ENCODE data around the gene ST3GAL6.
A peak's percentile ranks its signal among the peaks of the same experiment; 100 is the strongest.

Gene ST3GAL6

DNA sequence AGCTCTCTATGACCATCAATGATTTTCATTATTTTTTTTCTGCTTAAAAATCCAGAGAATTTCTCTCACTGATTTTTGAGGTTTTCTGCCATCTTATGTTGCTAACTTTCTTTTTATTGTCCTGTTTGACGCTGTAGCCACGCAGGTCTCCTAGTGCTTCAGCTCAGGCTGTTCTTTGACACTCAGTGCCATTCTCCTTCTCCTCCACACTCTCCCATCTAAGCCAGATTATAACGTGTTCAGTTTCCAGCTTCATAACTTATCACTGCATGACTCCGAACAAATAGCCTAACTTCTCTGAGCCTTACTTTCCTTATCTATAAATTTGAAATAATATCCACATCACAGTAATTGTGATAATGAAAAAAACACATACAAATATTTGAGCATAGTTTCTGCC lies 22.8 kb upstream of the ST3GAL6 start:
- no peak for DNase-seq (ENCODE audit: low spot score)

DNA sequence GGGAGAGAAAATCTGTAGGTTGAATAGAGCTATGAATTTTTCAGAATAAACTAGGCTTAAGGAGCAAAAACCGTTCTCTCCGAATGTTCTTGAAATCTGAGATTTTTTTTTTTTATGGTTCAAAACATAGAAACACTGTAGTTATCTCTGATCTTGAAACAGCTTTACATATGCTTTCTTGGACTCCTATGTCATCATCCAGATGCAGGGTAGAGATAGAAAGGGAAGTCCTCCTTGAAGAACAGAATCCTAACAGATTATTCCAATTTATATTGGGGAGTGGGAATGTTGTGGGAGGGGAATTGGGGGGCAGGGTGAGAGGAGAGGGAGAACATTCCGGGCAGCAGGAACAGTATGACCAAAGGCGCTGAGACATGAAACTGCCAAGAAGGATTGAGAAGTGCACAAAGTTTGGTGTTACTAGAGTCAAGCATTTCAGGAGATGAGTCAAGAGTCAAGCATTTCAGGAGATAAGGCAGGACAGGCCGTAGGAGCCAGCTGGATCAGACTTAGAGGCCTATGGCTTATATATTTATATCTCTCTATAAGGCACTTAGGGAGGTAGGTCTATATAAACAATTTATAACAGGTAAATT lies 21.9 kb upstream of the ST3GAL6 start:
- peak; percentile 62 for DNase-seq (ENCODE audit: low spot score)

DNA sequence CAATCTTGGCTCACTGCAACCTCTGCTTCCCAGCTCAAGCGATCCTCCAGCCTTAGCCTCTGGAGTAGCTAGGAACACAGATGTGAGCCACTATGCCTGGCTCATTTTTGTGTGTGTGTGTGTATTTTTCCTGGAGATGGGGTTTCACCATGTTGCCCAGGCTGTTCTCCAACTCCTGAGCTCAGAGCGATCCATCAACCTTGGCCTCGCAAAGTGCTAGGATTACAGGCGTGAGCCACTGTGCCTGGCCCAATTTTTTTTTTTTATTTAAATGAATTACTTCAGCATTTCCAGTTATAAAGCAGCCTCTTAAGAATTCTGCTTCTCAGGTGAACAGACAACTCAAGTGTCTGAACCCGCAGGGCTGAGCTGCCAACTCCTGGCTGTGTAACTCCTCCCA lies 20.1 kb upstream of the ST3GAL6 start:
- no peak for DNase-seq (ENCODE audit: low spot score)

DNA sequence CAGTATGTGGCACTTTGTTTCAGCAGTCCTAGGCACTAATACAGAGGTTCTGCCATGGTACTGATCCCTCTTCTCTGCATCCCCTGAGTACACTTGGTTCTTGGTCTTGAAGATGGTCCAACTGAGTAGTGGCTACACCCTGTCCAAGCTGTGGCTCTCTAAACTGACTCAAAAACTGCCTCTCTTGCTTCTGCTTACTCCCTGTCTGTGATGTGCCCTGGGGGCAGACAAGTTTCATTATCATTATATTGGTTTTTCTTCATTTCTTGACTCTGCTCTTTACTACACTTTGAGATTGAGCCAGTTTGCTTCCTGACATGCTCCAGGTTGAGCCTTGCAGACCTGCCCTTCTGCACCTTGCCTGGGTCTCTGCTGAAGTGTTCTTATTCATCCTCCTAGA lies 18.9 kb upstream of the ST3GAL6 start:
- DNase-seq (ENCODE audit: low spot score), result no peak

DNA sequence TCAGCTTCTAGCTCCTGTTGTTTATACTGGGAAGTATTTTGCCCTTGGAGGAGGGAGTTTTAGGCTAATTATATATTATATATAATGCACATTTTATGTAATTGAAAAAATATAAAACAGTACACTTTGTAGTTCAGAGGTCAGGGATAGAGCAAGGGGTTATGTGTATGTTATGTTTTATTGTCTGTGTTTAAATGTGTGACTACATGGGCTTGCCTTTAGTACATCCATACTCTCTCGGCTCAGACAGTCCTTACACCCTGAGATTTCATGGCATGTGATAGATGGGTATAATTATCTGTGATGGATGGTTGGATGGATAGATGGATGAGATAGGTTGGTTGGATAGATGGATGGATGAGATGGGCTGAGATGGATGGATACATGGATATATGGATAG lies 17.4 kb upstream of the ST3GAL6 start:
- no peak for DNase-seq (ENCODE audit: low spot score)

DNA sequence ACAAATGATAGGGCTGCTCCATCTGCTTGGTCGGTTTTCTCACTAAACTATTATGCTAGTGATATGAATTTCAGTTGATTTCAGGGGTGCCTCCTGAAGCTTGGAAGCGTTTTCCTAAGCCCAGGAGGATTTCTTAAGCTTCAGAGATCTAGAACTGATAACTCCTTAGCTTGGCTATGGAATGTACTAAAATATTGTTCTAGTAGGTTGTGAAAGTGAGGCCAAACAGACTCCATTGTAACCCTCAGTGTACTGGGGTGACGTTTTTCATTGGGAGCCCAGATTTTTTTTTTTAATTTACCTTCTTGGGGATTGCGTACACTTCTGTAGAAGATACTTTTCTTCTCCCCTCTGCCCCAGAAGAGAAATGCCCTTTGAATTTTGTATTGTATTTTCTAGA lies 17.0 kb upstream of the ST3GAL6 start:
- no peak for DNase-seq (ENCODE audit: low spot score)

DNA sequence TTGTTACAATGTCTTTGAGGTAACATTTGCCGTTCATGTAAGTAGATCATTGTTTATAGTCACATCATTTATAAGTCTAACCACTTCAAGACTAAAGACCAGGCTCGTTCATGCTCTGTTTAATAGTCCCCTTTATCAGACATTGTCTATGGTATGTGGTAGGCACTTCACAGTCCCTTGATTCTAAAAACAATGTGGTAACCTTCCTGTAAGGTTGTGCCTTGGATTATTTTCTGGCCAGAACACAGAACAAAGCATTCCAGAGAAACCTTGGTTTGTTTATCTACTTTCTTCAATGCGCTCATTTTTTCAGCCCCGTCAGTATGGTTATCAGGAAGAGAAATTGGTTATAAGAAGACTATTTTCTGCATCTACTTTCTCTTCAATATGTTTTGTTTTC lies 16.3 kb upstream of the ST3GAL6 start:
- no peak for DNase-seq (ENCODE audit: low spot score)

DNA sequence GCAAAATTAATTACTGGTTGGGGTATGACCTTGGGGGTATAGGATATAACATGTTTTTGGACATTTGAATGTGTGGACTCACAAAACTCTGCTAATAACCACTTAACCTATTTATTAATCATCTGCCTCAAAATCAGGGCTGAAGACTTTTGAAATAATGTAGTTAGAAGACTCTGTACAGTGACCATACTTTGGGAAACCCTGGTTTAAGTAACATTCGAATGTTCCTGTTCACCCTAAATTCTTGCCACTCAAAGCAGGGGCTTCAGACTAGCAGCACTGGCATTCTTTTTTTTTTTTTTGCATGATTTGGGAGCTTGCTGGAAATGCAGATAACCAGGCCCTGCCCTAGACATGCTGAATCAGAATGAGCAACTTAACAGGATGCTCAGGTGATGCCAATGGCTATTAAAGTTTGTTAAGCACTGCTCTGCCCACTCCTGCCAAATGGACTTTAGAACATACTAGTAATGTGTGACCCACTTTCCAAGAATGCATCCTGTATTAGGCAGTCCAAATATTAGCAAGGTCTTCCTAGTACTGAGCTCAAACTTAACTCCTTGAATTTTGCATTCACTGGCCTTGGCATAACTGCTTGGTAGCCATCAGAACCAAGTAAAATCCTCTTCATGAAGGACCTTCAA lies 12.7 kb upstream of the ST3GAL6 start:
- no peak for DNase-seq (ENCODE audit: low spot score)

DNA sequence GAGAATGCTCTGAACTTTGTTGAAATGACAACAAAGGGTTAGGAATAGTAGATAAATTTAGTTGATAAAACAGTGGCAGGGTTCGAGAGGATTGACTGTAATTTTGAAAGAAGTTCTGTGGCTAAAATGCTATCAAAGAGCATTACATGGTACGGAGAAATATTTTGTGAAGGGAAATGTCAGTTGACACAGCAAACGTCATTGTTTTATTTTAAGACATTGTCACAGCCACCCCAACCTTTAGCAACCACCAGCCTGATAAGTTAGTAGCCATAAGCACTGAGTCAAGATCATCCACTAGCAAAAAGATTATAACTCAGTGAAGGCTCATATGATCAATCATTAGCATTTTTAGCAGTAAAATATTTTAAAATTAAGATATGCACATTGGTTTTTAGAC lies 8.7 kb upstream of the ST3GAL6 start:
- no peak for DNase-seq (ENCODE audit: low spot score)

DNA sequence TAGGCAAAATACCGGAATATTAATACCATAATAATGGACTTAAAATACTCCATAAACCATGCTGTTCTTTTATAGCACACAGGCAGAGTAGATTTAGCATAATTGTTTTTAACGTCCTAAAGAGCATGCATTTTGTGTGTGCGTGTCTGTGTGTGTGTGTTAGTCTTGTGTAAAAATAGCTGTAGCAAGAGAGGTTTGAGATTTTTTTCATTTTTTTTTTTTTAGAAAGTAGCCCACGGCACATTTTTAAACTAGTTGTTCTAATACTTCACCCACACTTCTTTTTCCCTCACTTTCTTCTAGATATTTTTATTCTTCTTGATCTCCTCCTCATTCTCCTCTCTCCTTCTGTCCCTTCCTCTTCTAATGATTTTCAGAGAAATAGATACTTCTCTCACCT lies 7.5 kb upstream of the ST3GAL6 start:
- no peak for DNase-seq (ENCODE audit: low spot score)

DNA sequence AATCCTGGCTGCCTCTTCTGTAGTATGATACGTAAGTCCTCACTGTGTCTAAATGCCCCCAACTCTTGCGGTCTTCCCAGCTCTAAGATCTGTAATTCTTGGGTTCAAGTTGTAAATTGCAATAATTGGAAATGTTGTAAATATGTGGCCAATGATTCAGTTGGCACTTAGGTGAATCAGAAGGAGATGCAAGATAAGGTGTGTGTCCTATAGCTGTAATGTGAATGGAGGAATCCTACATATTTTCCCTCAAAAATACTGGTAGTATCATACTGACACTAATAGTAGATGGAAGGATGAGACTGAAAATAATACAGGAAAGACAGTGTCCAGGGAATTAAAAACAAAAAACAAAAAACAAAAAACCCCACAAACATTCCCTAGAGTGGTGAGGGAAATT lies 3.5 kb upstream of the ST3GAL6 start:
- no peak for DNase-seq (ENCODE audit: low spot score)

DNA sequence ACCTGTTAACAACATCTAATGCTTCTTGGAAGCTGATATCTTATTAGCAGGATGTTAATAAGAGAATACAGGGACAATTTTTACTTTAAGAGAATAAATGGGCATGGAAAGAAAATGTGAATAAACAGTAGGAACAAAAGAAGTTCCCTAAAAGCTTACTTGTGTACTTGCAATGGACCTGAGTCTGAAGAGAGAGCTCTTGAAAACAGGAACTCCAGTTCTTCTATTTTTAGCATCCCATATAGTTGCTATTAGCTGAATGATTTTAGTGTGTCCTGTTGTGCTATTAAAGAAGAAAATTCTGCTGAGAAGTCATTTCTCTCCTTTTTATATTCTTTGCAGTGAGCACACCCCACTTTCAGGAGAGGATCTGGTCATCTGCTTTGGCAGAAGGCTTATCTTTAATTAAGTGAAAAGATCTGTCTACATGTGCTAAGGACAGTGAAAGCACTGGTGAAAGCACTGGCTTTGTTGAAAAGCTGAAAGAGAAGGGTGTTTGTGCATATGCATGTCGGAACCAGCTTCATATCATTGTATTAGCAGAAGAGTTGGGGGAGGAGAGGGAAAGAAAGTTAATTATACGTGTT lies 1.4 kb upstream of the ST3GAL6 start:
- no peak for DNase-seq (ENCODE audit: low spot score)

DNA sequence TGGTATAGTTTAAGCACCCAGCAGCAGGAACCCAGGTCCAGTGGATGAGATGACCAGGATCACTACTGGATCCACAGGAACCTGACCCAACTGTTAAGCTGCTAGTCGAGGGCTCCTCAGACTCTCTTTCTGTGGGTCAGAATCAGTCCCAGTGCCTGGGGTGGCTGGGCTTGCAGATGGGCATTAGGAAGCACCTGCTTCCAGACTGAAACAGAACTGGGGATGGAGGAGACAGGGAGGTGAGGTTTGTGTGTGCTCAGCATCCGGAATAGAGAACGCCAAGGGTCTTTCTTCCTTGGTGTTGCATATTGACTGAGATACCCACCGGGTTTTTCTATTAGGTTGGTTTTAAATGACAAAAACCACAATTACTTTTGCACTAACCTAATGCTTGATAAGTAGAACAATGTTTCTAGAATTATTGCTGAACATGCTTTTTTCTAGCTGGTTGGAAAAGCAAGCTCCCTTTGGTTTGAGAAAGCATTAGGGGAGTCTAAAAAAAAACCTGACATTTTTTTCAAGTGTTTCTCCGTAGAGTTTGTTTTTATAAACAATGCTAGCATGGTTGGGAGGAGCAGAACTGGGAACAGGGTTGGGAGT lies 779 bp downstream of the ST3GAL6 start:
- DNase-seq (ENCODE audit: low spot score), result no peak

DNA sequence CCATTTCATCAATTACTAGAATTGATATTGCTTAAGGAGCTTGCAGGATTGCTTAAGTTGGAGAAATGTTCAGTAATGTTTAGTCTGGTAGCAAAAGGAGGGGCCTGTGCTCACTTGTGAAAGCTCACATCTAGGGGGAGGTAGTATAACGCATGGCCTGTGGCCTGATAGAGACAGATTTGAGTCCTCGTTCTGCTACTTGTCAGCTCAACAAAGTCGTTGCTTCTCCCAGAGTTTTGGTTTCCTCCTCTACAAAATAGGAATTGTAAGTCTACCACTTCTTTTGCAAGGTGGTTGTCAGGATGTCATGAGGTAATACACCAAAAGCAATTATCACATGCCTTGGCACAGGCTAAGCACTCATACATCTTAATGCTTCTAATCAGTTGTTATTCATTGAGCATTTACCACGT lies 1.3 kb downstream of the ST3GAL6 start:
- no peak for DNase-seq (ENCODE audit: low spot score)

DNA sequence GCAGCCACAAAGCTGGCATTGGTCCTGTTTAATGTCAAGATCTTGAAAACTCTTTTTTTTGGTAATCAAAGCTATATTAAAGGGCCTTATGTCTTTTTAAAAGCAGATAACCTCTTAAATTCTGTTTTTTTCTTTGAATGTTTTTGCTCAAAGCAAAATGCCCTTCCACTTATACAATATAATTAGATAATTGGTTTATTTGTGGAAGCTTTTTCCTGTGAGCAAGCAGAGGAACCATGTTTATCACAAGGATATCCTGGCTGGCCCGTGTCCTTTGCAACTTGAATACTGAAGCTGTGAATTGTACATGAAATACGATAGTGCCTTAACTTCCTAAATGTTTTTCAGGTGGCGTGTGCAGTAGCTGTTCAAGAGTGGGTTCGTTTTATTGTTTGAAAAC lies 2.6 kb downstream of the ST3GAL6 start:
- DNase-seq (ENCODE audit: low spot score), result no peak

DNA sequence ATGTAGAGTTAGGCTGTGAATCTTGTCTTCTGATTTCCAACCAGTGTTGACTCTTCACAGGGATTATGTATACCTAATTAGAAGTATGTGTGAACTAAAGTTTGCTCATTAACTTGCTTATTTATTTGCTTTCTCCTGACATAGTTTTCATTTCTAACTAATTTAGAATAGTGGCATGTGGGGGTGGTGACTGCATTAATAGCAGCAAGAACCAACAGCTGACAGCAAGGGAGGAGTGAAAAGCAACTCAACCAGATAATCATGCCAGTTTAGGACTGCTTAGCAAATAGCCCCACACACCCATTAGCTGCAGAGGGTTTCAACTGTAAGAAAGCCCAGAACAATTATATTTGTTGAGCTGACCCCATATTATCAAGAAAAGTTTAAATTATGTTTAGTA lies 3.8 kb downstream of the ST3GAL6 start:
- no peak for DNase-seq (ENCODE audit: low spot score)

DNA sequence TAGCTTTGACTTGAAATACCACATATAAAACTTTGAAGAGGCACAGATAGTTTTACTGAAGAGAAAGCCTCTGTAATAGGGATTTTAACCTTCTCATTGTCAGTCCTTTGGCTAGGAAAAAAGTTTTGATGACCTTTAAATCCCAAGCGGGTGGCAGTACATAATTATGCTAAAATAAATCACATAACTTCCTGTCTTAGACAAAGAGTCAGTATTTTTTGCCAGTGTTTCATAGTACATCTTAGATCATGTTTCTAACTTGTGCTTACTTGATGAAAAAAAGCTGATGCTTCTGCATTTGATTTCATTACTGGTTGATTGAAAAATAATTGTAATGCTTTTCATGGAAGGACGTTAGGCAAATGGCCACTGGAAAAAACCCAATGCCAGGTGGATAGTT lies 5.8 kb downstream of the ST3GAL6 start:
- no peak for DNase-seq (ENCODE audit: low spot score)

DNA sequence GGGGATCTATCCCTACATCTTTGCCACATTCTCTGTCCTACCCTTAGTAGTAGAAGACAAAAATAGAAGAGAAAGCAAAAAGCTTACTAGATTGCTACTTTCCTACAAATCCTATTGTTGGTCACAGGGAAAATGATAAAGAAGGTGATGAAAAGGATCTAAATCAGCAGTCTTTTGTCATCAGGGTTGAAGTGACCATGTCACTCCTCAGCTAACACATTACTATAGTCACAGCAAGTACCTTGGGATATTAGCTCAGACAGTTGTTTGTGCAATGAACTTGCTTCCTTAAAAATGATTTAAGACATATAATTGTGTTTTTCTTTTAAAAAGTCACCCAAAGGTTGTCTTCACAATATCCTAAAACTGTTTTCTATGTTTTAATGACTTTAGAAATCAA lies 6.3 kb downstream of the ST3GAL6 start:
- no peak for DNase-seq (ENCODE audit: low spot score)

DNA sequence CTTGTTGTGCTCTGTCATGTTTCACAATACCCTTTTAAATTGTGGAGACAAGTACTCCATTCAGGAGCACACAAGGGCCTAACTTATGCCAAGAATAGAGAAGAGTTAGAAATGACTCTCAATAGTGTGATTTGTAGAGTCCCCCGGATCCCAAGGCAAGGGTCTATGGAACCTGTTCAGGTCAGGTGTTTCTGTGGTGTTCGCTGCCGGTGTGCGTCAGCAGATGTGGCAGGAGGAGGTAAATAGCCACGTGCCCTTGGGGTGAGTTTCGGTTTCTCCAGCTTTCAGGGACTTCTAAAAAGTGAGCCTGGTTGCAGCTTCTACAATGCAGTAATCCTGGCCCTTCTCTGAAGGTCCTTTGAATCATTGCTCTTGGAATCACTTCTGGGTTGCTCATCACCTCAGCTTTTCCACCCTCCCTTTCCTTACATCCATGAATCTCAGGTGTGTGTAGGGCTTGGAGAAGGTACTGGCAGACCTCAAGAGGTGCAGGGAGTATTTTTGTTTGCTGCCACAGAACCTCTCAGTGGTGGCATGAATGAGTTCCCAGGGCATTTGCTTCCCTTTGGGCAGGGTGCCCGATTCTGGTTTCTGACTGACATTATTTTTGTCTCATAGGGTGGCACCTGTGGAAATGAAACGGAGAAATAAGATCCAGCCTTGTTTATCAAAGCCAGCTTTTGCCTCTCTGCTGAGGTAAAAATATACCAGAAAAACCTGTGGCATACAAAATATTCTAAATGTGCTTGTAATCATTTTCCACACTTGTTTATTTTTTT lies 7.3 kb downstream of the ST3GAL6 start:
- DNase-seq (ENCODE audit: low spot score), result no peak

DNA sequence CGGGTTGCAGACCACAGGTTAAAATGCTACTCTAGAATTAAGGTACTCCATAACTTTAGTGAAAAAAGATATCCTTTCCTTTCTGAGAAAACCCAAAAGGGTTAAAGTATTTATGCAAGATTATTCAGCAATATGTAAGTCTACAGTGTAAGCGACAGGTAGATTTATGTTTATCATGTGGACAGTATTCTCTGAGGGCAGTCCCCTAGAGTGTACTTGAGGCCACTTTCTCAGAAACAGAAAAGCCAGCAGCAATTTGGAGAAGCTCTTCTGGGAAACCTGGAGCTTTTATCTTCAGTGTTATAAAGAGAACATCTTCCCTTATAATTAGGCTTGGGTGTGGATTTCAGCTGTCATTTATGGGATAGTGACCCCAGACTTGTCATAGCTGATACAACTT lies 8.9 kb downstream of the ST3GAL6 start:
- DNase-seq (ENCODE audit: low spot score), result no peak

DNA sequence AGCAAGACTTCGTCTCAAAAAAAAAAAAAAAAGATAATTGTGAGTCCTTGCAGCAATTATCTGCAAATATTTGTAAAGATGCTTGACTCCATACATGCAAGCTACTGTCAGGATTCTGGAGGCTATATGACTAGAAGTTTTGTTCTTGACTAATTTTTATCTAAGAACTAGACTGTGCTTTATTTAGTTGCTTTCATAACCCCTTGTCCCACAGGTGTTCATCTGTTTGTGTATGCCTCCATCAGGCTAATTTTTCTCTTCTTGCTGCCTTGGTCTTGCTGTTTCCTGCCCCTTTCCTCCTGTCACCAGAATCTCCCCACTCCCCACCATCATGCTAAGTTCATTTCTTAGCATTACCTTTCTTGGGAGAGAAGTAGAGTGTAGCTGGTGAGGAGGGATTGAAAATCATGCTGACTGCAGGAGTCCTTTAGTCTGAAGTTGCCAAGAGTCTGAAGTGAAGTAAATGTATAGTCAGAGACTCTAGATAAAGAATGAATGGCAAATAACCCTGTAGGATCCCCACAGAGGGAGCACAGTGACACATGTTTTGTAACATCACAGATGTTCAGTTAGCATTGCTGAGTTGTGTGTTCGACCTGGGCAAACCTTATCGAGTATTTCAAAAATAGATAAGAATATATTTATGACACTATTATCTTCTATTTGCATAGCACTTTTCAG lies 12.5 kb downstream of the ST3GAL6 start:
- no peak for DNase-seq (ENCODE audit: low spot score)

DNA sequence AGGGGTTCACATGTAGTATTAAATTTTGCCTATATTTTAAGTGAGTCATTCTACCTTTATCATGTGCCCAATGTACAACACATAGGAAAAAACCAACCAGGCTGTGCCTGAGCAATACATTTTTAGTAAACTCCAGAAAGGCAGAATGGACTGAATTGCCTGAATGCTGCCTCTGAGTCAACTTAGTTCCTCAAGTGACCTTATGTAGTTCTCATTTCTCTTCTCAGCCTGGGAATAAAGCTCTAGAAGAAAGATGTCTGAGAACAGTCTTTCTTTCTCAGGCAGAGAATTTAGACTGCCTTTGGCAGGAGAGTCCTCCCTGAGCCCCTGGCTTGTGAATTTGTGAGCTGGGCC lies 13.0 kb downstream of the ST3GAL6 start:
- DNase-seq (ENCODE audit: low spot score), result no peak
